HG03342 (cell line): ENCODE results near the gene NSF.
"Not testable (repeated sequence)": the region's sequence is repeated elsewhere in the genome, so short reads cannot be mapped to it uniquely, and the experiment has no call there.

Source experiments
- ATAC-seq: cut with Tn5 transposase; IDR thresholded peaks from one replicate; pipeline ENCODE4 v1.9.1; 2021; ENCODE audit warnings: mild to moderate bottlenecking, moderate library complexity; ENCODE audit not compliant: unreplicated experiment

The NSF gene

GRCh38 chr17:46628753-46629436 lies 38.4 kb downstream of the NSF start:
- not testable (repeated sequence) for ATAC-seq

DNA sequence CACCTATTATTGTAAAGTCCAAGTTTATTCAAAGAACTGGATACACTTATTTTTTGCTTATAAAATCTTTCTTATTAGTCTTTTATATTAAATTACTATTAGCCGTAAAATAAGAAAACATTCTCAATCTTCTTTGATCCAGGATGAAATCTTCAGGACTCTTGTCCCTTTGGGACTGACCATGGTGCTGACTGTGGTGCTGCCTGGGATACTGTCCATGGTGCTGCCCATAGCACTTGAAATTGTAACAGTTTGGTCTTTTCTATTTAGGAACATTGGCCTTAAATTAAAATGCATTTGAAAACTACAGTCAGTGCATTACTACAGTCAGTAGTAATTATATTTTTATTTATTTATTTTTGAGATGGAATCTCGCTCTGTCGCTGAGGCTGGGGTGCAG lies 41.7 kb downstream of the NSF start:
- not testable (repeated sequence) for ATAC-seq

- not testable (repeated sequence) for ATAC-seq
Observed at GRCh38 chr17:46634844-46635243, 44.4 kb downstream of the NSF start.

GRCh38 chr17:46641861-46642656 lies 51.6 kb downstream of the NSF start:
- ATAC-seq, result not testable (repeated sequence)

- ATAC-seq, result not testable (repeated sequence)
Observed at GRCh38 chr17:46647251-46647650, 56.8 kb downstream of the NSF start.

GRCh38 chr17:46647688-46648278 lies 57.3 kb downstream of the NSF start:
- ATAC-seq, result not testable (repeated sequence)

DNA sequence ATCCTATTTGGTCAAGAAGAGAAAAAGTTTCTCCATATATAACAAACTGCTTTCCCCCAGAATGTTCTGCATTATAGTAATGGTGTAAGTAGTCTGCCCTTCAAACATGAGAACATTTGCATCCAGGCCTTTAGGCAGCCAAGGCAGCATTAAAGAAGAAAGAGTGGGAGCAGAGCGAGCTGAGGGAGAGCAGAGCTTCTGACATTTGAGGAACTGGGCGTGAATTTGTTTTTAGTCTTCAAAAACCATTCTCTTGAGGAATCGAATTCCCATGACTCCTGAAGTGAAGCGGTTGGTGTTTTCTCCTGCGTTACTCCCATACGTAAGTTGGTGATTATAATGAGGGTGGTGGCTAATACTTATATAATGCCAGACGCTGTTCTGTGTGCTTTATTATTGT lies 58.8 kb downstream of the NSF start:
- not testable (repeated sequence) for ATAC-seq

- not testable (repeated sequence) for ATAC-seq
Observed at GRCh38 chr17:46652024-46652643, 61.7 kb downstream of the NSF start.

- not testable (repeated sequence) for ATAC-seq
Observed at GRCh38 chr17:46658235-46658634, 67.8 kb downstream of the NSF start.

DNA sequence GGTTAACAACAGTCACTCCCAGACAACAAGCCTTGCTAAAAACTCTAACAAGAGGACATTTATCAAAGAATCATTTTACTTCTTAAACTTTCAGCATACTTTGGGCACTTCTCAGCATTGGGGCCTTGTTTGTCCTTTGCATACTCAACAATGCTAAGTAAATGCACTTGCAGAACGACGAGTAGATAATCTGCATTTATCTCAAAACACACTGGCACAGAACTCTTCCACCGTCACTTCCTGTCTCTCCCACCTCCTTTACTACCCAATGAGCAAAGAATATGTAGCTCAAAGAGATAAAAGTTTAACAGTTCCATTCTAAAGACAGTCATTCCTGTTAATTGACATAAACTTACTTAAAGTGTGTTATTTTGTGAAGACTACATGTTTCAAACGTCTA lies 69.2 kb downstream of the NSF start:
- ATAC-seq, result not testable (repeated sequence)

DNA sequence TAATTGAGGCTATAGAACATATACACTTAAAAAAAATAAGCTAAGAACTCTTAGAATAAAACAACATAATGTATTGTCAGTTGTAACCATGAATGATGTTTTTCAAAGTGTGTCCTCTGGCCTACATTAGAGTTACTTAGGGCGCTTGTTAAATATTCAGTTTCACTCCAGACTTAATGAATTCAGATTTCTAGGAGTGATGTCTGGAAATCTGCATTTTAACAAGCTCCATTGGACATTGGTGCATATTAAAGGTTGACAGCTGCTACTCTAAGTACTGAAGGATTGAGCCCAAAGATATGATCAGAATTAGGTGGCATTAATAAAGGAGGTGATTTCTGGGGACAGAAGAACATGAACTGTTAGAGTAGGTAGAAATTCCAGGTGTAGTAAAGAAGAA lies 72.7 kb downstream of the NSF start:
- ATAC-seq, result not testable (repeated sequence)

GRCh38 chr17:46663552-46663951 lies 73.1 kb downstream of the NSF start:
- ATAC-seq, result not testable (repeated sequence)

DNA sequence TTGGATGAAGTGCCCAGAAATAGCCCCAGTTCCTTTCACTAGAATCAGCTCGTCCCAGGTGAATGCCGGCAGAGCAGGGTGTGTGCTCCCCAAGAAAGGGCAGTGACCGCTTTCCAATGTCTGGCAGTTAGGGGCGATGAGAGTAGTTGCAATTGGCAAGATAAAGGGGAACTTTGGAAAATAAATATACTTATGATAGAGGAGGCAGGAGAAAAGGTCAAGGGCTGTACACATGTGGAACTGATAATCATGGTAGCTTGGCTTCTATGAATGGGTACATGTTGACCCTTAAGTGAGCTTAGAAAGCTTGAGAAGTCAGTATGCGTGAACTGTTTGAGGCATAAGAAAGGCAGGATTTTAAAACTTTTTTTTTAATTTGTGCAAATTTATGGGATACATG lies 75.5 kb downstream of the NSF start:
- ATAC-seq, result not testable (repeated sequence)

DNA sequence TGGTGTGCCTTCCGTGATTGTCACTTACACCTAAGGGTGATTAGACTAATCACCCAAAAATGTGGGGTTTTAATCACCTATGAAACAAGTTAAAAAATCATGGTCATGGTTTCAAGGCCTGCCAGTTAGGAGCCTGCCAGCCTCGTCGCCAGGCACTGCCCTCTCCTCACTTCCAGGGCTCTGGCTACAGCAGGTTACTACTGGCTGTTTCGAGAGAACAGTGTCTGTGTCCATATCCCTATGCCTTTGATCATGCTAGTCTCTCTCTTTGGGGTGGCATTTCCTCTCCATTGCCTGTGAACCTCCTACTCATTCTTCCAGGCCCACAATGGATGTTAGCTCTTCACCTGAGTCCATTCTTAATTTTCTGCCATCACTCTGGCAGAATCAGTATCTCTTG lies 80.3 kb downstream of the NSF start:
- not testable (repeated sequence) for ATAC-seq

- ATAC-seq, result not testable (repeated sequence)
Observed at GRCh38 chr17:46672777-46673176, 82.3 kb downstream of the NSF start.

GRCh38 chr17:46677819-46678218 lies 87.3 kb downstream of the NSF start:
- ATAC-seq, result not testable (repeated sequence)

- not testable (repeated sequence) for ATAC-seq
Observed at GRCh38 chr17:46683653-46684052, 93.2 kb downstream of the NSF start.

GRCh38 chr17:46685284-46685683 lies 94.8 kb downstream of the NSF start:
- ATAC-seq, result not testable (repeated sequence)

DNA sequence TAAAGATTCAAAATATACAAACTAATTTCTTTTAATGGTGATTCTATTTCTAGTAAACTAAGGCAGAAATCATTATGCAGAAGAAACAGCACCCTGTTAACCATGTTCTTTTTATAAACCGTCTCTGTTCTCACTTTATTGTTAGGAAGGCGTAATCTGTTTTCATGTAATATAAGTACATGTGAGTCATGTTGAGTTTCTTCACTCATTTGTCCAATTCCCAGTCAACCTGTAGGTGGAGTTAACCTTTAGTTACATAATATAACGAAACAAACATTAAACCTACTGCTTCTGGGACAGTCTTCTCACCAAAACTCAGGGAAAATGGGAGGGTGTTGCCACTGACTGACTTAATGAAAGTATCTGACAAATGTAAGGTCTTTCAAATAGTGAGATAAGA lies 101.7 kb downstream of the NSF start:
- ATAC-seq, result not testable (repeated sequence)

- ATAC-seq, result not testable (repeated sequence)
Observed at GRCh38 chr17:46693283-46693682, 102.8 kb downstream of the NSF start.

DNA sequence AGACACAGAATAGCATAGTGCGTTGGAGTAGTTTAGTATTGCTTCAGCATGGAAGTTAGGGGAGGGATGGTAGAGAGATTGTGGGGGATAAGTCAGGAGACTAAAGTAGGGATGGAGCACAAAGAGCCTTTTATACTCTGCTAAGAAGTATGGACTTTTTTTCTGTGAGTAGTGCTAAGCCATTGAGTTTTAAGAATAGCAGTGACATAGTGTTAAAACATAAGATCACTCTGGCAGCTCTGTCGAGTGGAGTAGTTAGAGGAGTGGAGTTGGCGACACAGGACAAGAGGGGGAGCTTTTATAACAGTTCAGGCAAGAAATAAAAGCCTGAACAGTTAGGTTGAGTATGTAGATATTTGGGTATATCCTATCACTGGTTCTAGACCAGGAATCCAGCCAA lies 106.1 kb downstream of the NSF start:
- not testable (repeated sequence) for ATAC-seq
